Measurements from ENCODE around the gene DIO3.

DNA sequence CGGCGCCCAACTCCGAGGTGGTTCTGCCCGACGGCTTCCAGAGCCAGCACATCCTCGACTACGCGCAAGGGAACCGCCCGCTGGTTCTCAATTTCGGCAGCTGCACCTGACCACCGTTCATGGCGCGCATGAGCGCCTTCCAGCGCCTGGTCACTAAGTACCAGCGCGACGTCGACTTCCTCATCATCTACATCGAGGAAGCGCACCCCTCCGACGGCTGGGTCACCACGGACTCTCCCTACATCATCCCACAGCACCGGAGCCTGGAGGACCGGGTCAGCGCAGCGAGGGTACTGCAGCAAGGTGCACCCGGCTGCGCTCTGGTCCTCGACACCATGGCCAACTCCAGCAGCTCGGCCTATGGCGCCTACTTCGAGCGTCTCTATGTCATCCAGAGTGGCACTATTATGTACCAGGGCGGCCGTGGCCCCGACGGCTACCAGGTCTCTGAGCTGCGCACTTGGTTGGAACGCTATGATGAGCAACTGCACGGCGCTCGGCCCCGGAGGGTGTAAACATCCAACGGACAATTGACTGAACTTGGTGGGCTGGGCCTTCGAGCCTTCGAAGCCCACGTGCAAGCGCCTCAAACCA, 699 bp downstream of the DIO3 start:
- TF ChIP-seq, protein P1, sequence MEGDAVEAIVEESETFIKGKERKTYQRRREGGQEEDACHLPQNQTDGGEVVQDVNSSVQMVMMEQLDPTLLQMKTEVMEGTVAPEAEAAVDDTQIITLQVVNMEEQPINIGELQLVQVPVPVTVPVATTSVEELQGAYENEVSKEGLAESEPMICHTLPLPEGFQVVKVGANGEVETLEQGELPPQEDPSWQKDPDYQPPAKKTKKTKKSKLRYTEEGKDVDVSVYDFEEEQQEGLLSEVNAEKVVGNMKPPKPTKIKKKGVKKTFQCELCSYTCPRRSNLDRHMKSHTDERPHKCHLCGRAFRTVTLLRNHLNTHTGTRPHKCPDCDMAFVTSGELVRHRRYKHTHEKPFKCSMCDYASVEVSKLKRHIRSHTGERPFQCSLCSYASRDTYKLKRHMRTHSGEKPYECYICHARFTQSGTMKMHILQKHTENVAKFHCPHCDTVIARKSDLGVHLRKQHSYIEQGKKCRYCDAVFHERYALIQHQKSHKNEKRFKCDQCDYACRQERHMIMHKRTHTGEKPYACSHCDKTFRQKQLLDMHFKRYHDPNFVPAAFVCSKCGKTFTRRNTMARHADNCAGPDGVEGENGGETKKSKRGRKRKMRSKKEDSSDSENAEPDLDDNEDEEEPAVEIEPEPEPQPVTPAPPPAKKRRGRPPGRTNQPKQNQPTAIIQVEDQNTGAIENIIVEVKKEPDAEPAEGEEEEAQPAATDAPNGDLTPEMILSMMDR (IDR thresholded peaks at IDR 0.05) = no peak
- no peak for TF ChIP-seq POLR2A (IDR thresholded peaks at IDR 0.05)
